GM23338 (cell line): ENCODE results near the gene ZNF804B.

Experiments
- CREB1 ChIP-seq: fragments of 250-450 bp; sonication (Bioruptor Pico); IDR thresholded peaks from 2 replicates; pipeline ENCODE4 v1.5.0; 2020; ENCODE audit warnings: low read depth, mild to moderate bottlenecking, moderate library complexity
- EZH2 ChIP-seq: fragments of 200-600 bp; sonication (generic); IDR thresholded peaks from one replicate; pipeline ENCODE4 v1.8.0; 2017; ENCODE audit warnings: antibody characterized with exemption, mild to moderate bottlenecking, low read depth; ENCODE audit not compliant: unreplicated experiment
- EZH2phosphoT487 ChIP-seq: fragments of 200-600 bp; sonication (generic); IDR thresholded peaks from one replicate; pipeline ENCODE4 v1.8.1; 2018; ENCODE audit warnings: antibody characterized with exemption; ENCODE audit not compliant: unreplicated experiment
- JUNB ChIP-seq: IDR thresholded peaks from one replicate; pipeline ENCODE4 v1.6.1; 2016; ENCODE audit warnings: antibody characterized with exemption; ENCODE audit not compliant: unreplicated experiment
- NANOG ChIP-seq: IDR thresholded peaks from 2 replicates; pipeline ENCODE4 v1.6.1; 2016; ENCODE audit warnings: antibody characterized with exemption, borderline replicate concordance
- POLR2AphosphoS5 ChIP-seq: IDR thresholded peaks from 2 replicates; pipeline ENCODE4 v1.6.1; 2016; ENCODE audit warnings: antibody characterized with exemption, low read depth
- ZNF114 ChIP-seq: fragments of 250-450 bp; sonication (Bioruptor Pico); IDR thresholded peaks from 2 replicates; pipeline ENCODE4 v1.5.0; 2020; ENCODE audit warnings: mild to moderate bottlenecking, moderate library complexity
- TF ChIP-seq, protein P1 (sequence below), 2 experiments: fragments of 200-600 bp in 1 of 2; sonication (generic) in 1 of 2; conservative IDR thresholded peaks; 2 replicates each; pipeline versions ENCODE4 v1.5.1 to v1.6.1; 2016 to 2017; ENCODE audit warnings: antibody characterized with exemption in 2 of 2, low read depth in 2 of 2, mild to moderate bottlenecking in 2 of 2, moderate library complexity in 1 of 2
- TF ChIP-seq, protein P2 (sequence below): IDR thresholded peaks from 2 replicates; pipeline ENCODE4 v1.6.1; 2016; ENCODE audit warnings: antibody characterized with exemption
- TF ChIP-seq, protein P3 (sequence below): IDR thresholded peaks from one replicate; pipeline ENCODE4 v1.6.1; 2018; ENCODE audit warnings: antibody characterized with exemption; ENCODE audit not compliant: unreplicated experiment

DNA sequence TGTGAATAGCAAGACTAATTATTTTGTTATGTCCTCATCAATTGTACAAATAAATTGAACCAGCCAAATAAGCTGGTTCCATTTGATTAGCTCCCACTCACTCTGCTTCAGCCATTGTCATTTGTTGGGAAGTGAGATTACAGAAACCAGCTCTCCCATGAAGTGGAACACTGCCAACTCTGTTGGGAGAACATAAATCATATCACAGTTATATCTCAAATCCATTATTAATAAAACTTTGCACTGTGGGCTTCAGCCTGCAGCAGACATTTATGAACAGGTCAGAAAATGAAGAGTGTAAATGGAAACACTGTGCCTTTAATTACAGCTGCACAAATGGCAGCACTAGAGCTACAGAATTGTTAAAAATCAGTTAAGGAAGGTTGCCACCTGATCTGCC, 82.7 kb downstream of the ZNF804B start:
- TF ChIP-seq, protein P1, sequence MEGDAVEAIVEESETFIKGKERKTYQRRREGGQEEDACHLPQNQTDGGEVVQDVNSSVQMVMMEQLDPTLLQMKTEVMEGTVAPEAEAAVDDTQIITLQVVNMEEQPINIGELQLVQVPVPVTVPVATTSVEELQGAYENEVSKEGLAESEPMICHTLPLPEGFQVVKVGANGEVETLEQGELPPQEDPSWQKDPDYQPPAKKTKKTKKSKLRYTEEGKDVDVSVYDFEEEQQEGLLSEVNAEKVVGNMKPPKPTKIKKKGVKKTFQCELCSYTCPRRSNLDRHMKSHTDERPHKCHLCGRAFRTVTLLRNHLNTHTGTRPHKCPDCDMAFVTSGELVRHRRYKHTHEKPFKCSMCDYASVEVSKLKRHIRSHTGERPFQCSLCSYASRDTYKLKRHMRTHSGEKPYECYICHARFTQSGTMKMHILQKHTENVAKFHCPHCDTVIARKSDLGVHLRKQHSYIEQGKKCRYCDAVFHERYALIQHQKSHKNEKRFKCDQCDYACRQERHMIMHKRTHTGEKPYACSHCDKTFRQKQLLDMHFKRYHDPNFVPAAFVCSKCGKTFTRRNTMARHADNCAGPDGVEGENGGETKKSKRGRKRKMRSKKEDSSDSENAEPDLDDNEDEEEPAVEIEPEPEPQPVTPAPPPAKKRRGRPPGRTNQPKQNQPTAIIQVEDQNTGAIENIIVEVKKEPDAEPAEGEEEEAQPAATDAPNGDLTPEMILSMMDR (conservative IDR thresholded peaks at IDR 0.05; ENCODE audit: low read depth in 2 of 2), result no peak
- TF ChIP-seq POLR2AphosphoS5, result no peak
- no peak for TF ChIP-seq EZH2phosphoT487
- TF ChIP-seq JUNB, result no peak
- TF ChIP-seq EZH2, result no peak
- TF ChIP-seq CREB1, result no peak
- no peak for TF ChIP-seq ZNF114 (CRISPR knock-in tag)
- TF ChIP-seq, protein P2, sequence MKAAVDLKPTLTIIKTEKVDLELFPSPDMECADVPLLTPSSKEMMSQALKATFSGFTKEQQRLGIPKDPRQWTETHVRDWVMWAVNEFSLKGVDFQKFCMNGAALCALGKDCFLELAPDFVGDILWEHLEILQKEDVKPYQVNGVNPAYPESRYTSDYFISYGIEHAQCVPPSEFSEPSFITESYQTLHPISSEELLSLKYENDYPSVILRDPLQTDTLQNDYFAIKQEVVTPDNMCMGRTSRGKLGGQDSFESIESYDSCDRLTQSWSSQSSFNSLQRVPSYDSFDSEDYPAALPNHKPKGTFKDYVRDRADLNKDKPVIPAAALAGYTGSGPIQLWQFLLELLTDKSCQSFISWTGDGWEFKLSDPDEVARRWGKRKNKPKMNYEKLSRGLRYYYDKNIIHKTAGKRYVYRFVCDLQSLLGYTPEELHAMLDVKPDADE, result no peak
- TF ChIP-seq, protein P3, sequence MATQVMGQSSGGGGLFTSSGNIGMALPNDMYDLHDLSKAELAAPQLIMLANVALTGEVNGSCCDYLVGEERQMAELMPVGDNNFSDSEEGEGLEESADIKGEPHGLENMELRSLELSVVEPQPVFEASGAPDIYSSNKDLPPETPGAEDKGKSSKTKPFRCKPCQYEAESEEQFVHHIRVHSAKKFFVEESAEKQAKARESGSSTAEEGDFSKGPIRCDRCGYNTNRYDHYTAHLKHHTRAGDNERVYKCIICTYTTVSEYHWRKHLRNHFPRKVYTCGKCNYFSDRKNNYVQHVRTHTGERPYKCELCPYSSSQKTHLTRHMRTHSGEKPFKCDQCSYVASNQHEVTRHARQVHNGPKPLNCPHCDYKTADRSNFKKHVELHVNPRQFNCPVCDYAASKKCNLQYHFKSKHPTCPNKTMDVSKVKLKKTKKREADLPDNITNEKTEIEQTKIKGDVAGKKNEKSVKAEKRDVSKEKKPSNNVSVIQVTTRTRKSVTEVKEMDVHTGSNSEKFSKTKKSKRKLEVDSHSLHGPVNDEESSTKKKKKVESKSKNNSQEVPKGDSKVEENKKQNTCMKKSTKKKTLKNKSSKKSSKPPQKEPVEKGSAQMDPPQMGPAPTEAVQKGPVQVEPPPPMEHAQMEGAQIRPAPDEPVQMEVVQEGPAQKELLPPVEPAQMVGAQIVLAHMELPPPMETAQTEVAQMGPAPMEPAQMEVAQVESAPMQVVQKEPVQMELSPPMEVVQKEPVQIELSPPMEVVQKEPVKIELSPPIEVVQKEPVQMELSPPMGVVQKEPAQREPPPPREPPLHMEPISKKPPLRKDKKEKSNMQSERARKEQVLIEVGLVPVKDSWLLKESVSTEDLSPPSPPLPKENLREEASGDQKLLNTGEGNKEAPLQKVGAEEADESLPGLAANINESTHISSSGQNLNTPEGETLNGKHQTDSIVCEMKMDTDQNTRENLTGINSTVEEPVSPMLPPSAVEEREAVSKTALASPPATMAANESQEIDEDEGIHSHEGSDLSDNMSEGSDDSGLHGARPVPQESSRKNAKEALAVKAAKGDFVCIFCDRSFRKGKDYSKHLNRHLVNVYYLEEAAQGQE, result no peak
- no peak for TF ChIP-seq NANOG
